GM18907 (cell line): ENCODE results near the gene NUDT12.

Source experiments
- ATAC-seq: cut with Tn5 transposase; IDR thresholded peaks from one replicate; pipeline ENCODE4 v1.9.1; 2021; ENCODE audit warnings: mild to moderate bottlenecking, moderate library complexity; ENCODE audit not compliant: unreplicated experiment

The NUDT12 gene

DNA sequence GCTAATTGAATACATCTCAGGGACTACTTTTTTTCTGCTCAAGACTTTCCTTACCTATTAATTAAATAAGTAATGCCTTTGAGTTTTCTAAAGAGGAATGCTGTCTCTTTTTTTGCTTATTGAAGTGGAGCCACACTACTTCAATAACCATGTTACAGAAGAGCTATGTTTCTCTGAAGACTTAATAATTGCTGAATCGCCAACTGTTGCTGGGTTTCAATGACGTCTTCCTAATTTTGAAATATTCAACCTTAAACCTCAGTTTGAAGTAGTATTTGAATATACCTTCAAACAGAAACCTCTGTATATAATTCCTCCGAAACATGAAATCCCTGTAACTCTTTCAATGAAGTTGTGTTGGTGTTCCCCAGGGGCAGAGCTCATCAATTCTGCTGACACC lies 21.0 kb downstream of the NUDT12 start:
- no peak for ATAC-seq

- ATAC-seq: no peak
Measured at GRCh38 chr5:103541114-103541513, 21.5 kb downstream of the NUDT12 start.

DNA sequence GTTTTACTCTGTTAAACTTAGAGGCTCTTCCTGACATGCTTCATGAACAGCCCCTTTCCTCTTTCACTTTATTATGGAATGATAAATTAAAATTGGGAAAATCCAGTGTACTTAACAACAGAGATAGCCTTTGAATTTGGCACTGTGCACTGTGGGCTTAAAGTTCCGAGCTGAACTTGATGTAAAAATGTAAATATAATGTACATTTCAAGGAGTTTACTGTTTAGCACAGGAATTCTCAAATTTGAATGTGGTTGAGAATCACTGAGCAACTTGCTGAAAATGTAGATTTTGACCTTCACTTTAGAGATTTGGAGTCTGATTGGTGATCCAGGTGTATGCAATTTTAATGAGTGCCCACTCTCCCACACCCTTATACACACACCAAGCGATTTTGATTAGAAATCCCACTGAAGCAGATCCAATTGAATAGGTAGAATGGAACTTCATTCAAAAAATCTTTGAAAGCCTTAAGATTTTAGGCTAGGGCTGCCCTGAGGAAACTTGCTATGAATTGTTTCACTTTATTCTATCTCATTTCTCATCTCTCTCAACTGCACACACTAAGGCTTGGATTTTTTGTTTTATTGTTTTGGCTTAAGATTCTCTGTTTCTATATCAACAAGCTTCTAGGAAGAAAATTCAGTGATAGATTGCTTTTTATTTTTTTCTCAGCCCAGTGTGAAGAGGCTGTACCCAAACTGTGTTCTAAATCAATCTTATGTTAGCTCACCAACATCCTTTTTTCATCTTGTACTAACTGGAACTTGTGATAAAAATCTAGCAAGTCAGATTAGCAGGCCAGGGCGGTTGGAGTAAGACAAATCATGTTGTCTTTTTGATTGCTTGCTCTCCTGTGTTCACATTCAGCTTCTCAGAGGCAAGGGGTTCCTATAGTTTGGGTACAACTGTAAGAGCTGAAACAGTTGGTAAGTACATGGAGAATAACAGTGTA lies 22.9 kb downstream of the NUDT12 start:
- no peak for ATAC-seq

DNA sequence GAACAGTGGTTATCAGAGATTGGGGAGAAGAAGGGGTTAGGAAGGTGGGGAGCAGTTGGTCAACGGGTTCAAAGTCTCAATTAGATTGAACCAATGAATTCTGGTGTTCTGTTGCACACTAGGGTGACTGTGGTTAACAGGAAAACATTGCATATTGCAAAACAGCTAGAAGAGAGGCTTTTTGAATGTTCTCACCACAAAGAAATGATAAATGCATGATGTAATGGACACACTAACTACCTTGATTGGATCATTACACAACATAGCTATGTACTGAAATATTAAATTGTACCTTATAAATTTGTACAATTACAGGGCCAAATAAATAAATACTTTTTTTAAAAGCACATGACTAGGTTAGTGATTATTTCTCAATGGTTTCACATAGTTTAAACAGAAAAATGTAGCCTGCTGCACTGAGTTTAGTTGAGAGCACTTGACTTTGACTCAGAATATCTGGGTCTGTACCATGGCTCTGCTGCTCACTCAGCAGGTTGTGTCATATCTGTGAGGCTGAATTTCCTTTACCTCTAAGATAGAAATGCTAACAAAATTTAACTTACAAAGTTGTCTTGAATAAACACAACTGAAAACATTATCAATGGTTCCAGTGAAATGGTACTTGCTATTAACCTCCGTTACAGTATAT lies 30.4 kb downstream of the NUDT12 start:
- ATAC-seq: no peak

GRCh38 chr5:103526164-103526915 lies 36.2 kb downstream of the NUDT12 start:
- no peak for ATAC-seq

- no peak for ATAC-seq
Measured at GRCh38 chr5:103525361-103525760, 37.2 kb downstream of the NUDT12 start.

DNA sequence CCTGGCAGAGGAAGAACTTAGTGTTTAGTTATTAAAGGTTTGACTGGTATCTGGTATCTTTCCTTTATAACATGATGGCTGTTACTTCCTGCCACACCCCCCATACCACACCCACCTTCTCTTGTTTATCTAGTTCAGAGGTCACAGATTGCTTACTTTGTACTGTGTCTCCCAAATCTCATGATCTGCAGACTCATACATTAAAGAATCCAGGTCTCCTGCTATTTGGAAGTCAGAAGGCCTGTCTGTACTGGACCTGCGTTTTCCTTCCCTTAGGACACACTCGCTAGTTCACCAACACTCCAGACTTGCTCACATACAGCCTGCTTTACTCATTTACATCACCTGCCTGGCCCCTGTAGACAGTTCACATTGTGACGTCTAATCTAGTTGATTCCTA lies 39.3 kb downstream of the NUDT12 start:
- no peak for ATAC-seq

- no peak for ATAC-seq
Measured at GRCh38 chr5:103522586-103522985, 40.0 kb downstream of the NUDT12 start.

GRCh38 chr5:103519550-103519949 lies 43.0 kb downstream of the NUDT12 start:
- no peak for ATAC-seq

DNA sequence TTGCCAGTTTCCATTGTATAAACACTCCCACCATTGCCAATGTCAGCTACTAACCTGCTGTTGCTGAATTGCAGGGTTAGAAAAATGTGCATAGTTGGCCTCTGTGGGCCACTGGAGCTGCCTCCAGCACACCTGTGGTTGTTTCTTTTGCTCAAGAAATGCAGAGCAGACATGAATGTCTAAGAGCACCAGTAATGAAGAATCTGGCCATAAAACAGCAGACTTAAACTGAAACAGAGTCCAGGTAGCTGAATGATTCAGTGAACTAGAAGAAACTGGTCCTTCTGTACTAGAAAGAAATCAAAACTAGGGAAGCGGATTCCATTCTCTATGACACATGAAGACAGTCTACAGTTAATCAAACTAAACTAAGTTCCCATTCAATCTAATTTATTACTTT lies 48.2 kb downstream of the NUDT12 start:
- ATAC-seq: no peak

DNA sequence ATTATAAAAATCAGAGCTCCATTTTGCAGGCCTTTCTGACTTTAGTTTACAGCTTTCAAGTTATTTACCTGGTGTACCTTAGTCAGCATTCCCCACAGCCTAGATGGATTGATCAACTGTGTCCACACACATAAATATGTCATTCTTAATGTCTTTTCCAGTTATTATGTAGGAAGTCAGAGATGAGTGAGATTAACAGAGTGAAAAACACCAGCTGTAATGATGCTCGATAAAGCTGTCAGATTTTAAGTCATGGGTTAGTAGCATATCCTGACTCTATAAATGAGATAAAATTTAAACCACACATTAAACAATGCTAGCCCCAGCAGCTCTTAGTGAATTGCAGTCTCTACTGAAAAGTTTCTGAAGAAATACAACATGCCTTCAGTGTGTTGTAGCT lies 48.9 kb downstream of the NUDT12 start:
- no peak for ATAC-seq

DNA sequence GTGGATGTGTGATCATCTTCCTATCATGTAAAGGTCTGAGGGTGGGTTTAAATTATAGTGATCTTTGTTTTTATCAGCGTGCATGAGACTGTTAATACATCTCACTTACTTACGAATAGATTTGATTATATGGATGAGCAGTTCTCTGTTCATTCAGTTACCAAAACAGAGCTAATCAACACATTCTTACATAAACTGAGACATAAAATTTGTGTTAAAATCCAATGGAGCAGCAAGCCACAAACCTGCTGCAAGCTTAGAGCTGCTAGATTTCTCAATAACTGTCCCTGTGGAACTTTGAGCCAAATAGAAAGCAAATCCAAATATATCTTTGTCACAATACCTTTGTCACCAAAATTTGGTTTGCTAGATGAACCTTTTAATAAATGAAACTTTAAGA lies 50.1 kb downstream of the NUDT12 start:
- ATAC-seq: no peak

GRCh38 chr5:103511554-103511885 lies 51.1 kb downstream of the NUDT12 start:
- no peak for ATAC-seq

DNA sequence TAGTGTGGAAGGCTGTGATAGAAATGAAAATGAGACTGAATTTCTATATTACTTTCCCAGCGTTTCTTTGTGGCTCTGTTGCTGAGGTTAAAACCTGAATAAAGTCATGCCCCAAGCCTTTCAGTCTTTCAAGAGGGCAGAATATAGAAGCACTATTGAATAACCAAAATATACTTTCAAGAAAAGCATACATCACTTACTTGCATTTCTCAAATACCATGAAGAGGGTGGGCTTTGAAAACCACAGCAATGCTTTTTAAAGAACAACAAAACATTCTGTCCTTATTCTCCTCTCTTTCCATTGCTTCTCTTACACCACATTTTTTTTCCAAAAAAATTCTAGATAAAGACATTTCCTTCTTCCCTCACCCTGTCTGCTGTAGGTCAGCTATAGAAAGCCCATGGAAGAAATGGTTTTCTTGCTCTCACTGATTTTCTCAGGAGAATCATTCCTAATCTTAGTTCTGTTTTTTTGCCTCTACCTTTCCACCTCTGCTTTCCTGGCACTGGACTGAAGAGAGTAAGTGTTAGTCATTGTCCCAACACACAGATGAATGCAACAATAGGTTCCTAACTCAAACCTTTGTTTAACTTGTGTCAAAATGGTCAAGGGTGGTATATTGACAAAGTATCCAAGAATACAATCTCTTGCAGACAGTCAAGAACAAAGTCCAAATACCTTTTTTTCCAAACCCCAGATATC lies 51.6 kb downstream of the NUDT12 start:
- no peak for ATAC-seq

DNA sequence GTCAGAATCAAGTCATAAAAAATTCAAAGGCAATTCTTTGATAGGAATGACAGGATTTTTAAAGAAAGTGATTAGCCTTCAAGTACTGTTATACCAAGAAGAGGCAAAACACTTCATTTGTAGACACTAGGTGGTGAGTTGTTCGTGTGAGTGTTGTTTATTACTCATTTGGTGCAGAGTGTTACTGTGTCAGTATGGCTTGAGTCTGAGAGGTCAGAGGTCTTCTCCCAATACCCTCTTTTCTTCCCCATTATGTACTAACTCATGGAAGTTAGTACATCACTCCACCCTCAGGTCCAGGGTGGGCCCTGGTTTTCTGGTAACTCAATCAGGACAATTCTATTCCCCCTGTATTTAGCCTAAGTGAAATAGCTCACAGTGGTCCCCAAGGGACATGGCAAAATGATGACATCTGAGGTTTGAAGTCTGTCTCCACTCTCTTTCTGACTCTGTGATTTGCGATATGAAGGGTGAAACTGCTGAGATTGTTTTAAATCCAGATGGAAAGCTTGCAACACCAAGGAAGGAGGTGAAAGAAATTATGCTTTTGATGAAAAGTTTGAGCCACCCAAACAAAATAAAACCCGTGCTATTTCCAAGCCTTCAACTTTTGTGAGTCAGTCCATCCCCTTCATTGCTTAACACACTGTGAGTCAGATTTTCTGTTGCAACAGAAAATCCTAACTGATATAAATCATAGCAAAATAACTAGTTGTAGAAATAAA lies 56.8 kb downstream of the NUDT12 start:
- ATAC-seq: no peak

DNA sequence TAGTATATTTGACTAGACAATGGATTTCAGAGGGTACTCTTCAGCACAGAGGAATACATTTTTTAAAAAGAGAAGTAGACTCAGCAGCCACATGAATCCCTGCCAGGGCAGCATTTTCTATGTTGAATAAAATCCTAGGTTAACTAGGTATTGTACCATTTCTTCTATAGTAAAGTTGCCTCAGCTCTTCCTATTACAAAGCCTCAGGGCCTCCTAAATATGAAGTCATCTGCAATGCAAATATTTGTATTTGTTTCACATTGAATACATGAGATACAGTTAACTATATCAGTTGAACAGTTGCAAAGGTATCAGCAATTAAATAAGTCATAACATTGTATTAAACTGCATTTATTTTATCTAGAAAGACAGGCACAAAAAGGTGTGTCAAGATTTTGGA lies 59.5 kb downstream of the NUDT12 start:
- ATAC-seq: no peak

DNA sequence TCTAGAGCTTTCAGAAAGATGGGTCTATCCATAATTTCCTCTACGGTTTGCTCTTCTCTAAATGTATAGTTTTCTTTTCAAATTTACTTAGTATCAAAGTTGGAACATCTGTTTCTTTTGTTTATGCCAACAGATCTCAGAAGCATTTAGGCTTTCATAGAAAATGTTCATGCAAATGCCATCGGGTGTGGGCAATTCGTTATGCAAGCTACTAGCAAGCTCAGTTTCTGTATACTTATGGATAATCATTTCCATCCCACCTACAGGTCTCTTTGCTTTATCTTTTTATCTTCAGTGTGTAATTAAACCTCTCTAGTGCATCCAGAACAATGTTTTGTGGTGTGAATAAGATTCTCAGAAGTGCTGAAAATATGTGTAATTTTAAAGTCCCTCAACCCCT lies 59.9 kb downstream of the NUDT12 start:
- ATAC-seq: no peak
